NCI-H345 (cell line): ENCODE data around the gene CD320.
"Not testable (repeated sequence)": the region's sequence is repeated elsewhere in the genome, so short reads cannot be mapped to it uniquely, and the experiment has no call there.

Source experiments
- DNase-seq: peaks from one replicate; lab custom pipeline; 2025; lab: John Stamatoyannopoulos, UW

Gene CD320

GRCh38 chr19:8333767-8334457 is 25.8 kb upstream of the CD320 start:
- peak; percentile 42 for DNase-seq

- no peak for DNase-seq
These were observed 25.0 kb upstream of the CD320 start for GRCh38 chr19:8332976-8333766.

GRCh38 chr19:8331263-8331845 is 23.2 kb upstream of the CD320 start:
- DNase-seq = no peak

- DNase-seq = no peak
These were observed 21.8 kb upstream of the CD320 start for GRCh38 chr19:8329996-8330395.

- DNase-seq = no peak
These were observed 17.3 kb upstream of the CD320 start for GRCh38 chr19:8325454-8325853.

DNA sequence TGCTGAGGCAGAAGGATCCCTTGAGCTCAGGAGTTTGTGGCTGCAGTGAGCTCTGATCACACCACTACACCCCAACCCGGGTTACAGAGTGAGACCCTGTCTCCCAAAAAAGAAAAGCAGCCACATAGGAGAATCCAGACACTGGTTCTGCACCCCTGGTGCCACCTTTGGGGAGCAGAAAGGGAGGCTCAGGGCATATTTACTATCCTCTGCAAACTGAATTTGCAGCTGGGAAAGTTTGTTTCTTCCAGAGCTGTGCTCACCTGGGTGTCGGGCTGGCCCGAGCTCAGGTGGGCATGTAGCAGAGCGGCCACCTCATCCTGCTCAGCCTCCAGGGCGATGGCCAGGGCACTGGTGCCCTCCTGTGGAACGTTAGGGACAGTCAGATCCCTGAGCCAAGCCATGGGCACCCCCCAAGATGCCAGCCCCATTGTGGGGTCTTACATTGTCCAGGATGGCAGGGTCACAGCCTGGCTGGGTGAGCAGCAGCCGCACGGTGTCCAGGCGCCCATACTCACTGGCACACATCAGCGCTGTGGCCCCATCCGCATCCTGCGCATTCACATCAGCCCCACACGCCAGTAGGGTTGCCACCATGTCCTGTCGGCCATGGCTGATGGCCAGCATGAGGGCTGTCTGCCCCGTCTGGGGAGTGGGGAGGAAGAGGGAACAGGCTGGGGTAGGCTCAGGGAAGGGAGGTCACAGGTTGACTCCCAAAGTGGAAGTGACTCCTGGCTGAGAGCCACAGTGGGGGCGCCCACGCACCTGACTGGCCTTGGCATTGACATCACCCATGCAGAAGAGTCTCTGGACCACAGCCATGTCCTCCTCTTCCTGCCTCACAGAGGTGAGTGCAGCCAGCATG is 16.3 kb upstream of the CD320 start:
- DNase-seq = no peak

DNA sequence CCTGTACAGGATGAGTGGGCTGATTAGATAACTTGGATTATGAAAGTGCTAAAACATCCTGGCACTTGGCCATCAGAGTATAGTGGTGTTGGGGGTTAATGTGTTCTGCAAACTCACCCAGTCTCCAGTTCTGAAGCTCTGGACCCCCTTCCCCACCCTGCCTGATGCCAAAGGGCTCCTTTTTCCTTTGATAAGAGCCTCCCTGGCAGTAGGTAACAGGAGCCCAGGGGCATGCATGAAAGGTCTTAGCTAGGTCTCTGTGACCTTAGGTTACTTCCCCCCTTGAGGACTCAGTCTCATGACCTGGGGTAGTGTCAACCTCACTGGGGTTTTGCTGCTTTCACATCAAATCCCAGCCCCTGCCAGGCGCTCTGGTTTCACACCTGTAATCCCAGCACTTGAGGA is 15.6 kb upstream of the CD320 start:
- DNase-seq = no peak

- DNase-seq = no peak
These were observed 14.5 kb upstream of the CD320 start for GRCh38 chr19:8322638-8322997.

GRCh38 chr19:8321986-8322637 is 14.0 kb upstream of the CD320 start:
- DNase-seq = no peak

DNA sequence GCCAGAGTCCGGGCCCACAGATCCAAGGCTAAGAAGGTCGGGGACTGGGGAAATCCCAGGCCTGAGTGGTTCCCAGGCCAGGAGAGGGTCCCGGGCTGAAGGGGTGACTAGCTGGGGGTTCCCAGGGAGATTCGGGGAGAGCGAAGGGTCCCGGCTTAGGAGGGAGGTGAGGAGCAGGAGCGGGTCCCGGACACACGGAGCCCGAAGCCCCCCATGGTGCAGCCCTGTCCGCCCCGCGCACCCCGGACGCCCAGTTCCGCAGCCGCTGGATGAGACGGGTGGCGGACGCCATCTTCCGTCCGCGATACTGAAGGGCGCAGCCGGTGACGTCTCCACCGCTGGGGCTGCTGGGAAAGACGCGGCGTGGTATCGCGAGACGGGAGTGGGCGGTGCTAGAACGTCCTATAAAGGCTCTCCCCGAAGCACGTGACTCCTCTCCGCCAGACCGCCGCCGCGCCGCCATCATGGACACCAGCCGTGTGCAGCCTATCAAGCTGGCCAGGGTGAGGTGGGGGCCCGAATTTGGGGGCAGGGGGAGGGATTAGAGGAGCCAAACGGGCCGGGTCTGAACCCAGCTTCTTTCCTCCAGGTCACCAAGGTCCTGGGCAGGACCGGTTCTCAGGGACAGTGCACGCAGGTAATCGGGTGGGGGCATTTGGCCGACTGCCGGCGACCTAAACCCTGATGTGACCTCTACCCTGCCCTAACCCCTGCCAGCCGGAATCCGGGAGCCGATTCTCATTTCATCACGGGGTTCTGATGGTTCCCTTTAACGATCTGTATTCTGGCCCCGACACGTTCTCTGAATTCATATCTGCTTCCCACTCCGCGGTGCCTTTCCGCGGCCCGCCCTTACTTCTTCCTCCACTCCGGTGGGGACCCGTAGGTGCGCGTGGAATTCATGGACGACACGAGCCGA is 13.2 kb upstream of the CD320 start, which contains the start of the genes NDUFA7 and RPS28:
NDUFA7 (minus strand) TSS at position 309 of the 919 bp plus-strand sequence; CDS start at position 292, 17 bp downstream.
RPS28 (plus strand) TSS at position 430 of the 919 bp plus-strand sequence; CDS start at position 465, 35 bp downstream.
- DNase-seq = peak; percentile 97

DNA sequence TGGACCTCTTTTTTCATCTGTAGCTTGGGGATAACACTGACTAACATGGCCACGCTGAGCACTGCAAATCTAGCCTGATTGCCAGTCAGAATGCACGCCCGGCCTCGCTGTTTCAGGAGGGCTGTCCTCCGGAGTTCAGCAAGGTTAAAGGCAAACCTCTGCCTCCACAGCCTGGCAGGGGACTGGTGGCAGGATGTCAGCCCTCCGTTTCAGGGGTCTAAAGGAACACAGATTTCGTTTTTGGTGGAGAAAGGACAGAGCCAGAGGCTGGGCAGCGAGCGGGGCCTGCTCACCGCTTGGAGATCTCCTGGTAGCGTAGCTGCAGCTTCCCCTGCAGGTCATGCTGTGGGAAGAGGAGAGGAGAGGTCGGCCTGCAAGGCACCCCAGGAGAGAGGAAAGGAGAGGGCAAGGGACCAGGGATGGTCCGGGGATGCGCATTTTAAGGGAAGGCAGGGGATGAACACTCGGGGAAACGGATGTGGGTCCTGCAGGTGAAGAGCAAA is 12.5 kb upstream of the CD320 start:
- DNase-seq = no peak

GRCh38 chr19:8319807-8320520 is 11.8 kb upstream of the CD320 start:
- no peak for DNase-seq

DNA sequence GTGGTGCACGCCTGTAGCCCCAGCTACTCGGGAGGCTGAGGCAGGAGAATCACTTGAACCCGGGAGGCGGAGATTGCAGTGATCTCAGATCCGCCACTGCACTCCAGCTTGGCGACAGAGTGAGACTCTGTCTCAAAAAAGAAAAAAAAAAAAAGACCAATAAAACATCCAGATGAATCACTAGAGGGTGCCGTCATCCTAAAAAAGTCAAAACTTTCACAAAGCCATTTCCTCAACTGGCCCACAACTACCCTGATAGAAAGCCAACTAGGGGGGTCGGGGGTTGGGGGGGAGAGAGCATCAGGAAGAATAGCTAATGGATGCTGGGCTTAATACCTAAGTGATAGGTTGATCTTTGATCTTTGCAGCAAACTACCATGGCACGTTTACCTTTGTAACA is 10.7 kb upstream of the CD320 start:
- DNase-seq = not testable (repeated sequence)

DNA sequence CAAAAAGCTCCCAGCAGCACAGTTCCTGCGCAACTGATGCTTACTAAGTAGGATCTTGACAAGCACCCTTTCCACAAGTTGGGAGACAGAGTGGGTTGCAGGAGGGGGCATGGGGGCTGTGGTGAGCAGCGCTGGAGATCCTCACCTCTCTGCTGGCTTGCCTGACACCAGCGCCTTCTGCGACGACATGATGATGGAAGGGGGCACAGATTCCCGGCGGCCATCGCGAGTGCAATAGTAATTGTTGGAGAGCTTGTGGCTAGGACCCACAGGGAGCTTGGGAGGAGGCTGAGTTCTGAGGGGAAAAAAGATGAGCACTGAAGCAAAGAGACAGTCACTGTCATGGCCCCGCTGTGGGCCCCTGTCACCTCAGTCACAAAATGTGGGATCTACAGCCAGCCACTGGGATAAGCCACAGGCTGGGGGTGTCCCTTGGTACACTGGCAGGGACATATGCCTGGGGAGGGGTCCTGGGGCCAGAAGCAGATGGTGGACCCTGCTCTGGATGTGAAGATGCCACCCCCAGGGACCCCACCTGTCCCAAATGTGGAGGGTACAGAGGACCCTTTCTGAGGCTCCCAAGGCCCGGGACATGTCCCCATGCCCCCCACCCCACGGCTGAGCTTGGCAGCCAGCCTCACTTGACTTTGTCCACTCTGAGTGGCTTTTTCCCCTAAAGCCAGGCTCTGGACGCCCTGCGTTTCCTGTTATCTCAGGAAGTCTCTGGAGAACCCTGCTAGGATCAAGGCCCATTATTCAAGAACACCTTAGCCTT is 8.4 kb upstream of the CD320 start:
- DNase-seq = no peak

- DNase-seq = not testable (repeated sequence)
These were observed 7.0 kb upstream of the CD320 start for GRCh38 chr19:8314981-8315640.

DNA sequence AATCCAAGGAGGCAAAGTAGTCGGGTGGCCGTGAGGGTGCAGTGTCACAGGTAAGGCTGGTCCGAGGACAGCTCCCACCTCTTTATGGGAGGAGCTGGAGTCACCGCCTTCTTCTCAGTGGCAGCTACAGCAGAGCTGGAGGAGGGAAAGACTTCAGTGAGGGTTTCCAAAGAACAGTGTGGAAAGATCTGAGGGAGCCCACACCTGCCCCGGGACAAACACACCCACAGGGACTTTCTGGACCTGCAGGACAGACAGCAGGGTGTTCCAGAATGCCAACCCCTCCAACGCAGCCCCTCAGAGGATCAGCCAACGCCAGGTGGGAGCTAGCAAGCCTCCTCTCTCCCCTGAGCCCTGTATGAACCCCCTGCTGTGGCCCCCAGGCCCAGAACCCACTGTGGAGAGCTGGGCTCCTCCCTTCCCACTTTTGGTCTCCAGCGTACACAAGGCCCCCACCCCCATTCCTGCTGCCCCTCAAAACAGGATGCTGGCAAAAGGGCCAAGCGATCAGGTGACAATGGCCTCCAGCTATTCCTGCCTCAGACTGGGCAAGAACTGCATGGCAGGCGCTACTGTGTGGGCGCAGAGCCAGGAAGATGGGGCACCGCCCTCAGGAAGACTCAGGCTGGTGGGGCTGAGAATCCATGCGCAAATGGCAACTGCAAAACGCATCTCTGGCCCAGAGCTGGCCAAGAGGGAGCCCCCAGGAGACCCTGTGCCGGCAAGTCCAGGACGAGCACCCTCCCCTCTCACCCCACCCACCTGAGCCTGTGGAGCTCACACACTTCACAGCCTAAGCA is 3.5 kb upstream of the CD320 start:
- peak; percentile 9 for DNase-seq

- no peak for DNase-seq
These were observed 2.3 kb upstream of the CD320 start for GRCh38 chr19:8310342-8311055.
